WTC11 (cell line): ENCODE data around the gene KLK3. TPM values are rescaled to one million over a fixed set of nuclear protein-coding genes. Genes with fewer than 3 reads are reported as not detected.

ENCODE experiments used
- ATAC-seq: fragments of 200-7000 bp; cut with Tn5 transposase; 2 replicates; pipeline ENCODE4 v1.10.0; 2021; ENCODE audit warnings: mild to moderate bottlenecking, moderate library complexity
- CTCF ChIA-PET: fragments of 300-600 bp; sonication (Branson Sonifier 250); formaldehyde crosslinking; loops from one replicate; lab custom pipeline; 2021; ENCODE audit warnings: antibody characterized with exemption; lab: Charles Lee
- POLR2A ChIA-PET: fragments of 350-600 bp; sonication (Branson Sonifier 250); formaldehyde crosslinking; loops from one replicate; lab custom pipeline; 2021; ENCODE audit warnings: antibody characterized with exemption; lab: Charles Lee
- DNase-seq: peaks from one replicate; pipeline ENCODE4 v3.0.0; 2021; ENCODE audit warnings: low spot score
- H3K27ac Mint-ChIP-seq: 2 replicates; pipeline ENCODE4 v1.8.0; 2021; ENCODE audit warnings: mixed read lengths
- H3K27me3 Mint-ChIP-seq: 2 replicates; pipeline ENCODE4 v1.8.0; 2021; ENCODE audit warnings: low read depth, mild to moderate bottlenecking, moderate library complexity, mixed read lengths
- H3K36me3 Mint-ChIP-seq: 2 replicates; pipeline ENCODE4 v1.8.0; 2021; ENCODE audit warnings: mixed read lengths
- H3K4me1 Mint-ChIP-seq: 2 replicates; pipeline ENCODE4 v1.8.0; 2022; ENCODE audit warnings: mixed read lengths
- H3K4me3 Mint-ChIP-seq: 2 replicates; pipeline ENCODE4 v1.8.0; 2021; ENCODE audit warnings: mild to moderate bottlenecking, moderate library complexity, mixed read lengths
- H3K9me3 Mint-ChIP-seq: 2 replicates; pipeline ENCODE4 v1.8.0; 2021; ENCODE audit warnings: mixed read lengths
- AFF4 ChIP-seq: sonication (generic); formaldehyde crosslinking; IDR thresholded peaks from 2 replicates; pipeline ENCODE4 v1.8.1; 2023; ENCODE audit warnings: mild to moderate bottlenecking, missing genetic modification reagents, borderline replicate concordance
- ATF1 ChIP-seq: sonication (generic); formaldehyde crosslinking; IDR thresholded peaks from 2 replicates; pipeline ENCODE4 v1.8.1; 2023; ENCODE audit warnings: mild to moderate bottlenecking, moderate library complexity, missing genetic modification reagents
- E2F4 ChIP-seq: sonication (generic); formaldehyde crosslinking; IDR thresholded peaks from 2 replicates; pipeline ENCODE4 v1.8.1; 2022; ENCODE audit warnings: low read depth, mild to moderate bottlenecking, moderate library complexity, missing genetic modification reagents, borderline replicate concordance
- ELF4 ChIP-seq: sonication (generic); formaldehyde crosslinking; IDR thresholded peaks from 2 replicates; pipeline ENCODE4 v1.8.1; 2022; ENCODE audit warnings: low read depth, mild to moderate bottlenecking, moderate library complexity, missing genetic modification reagents
- FOXJ3 ChIP-seq: sonication (generic); formaldehyde crosslinking; IDR thresholded peaks from 2 replicates; pipeline ENCODE4 v1.9.0; 2021; ENCODE audit warnings: missing genetic modification reagents, mild to moderate bottlenecking, borderline replicate concordance
- HMGA2 ChIP-seq: fragments of 250-450 bp; sonication (Bioruptor Pico); IDR thresholded peaks from 2 replicates; pipeline ENCODE4 v1.4.0; 2021; ENCODE audit warnings: mild to moderate bottlenecking, moderate library complexity
- IRF2 ChIP-seq: sonication (generic); formaldehyde crosslinking; IDR thresholded peaks from 2 replicates; pipeline ENCODE4 v1.8.0; 2022; ENCODE audit warnings: low read depth, missing genetic modification reagents, borderline replicate concordance
- SMAD3 ChIP-seq: sonication (generic); formaldehyde crosslinking; IDR thresholded peaks from 2 replicates; pipeline ENCODE4 v1.8.0; 2022; ENCODE audit warnings: missing genetic modification reagents, mild to moderate bottlenecking, borderline replicate concordance
- SMAD4 ChIP-seq: sonication (generic); formaldehyde crosslinking; IDR thresholded peaks from 2 replicates; pipeline ENCODE4 v1.8.0; 2022; ENCODE audit warnings: mild to moderate bottlenecking, missing genetic modification reagents
- SP1 ChIP-seq: sonication (generic); formaldehyde crosslinking; conservative IDR thresholded peaks from 2 replicates; pipeline ENCODE4 v1.8.1; 2022; ENCODE audit warnings: missing genetic modification reagents
- TCF7 ChIP-seq: sonication (generic); formaldehyde crosslinking; IDR thresholded peaks from 2 replicates; pipeline ENCODE4 v1.8.0; 2022; ENCODE audit warnings: mild to moderate bottlenecking, low read depth, missing genetic modification reagents, moderate library complexity
- ZNF219 ChIP-seq: sonication (generic); formaldehyde crosslinking; IDR thresholded peaks from 2 replicates; pipeline ENCODE4 v1.8.0; 2023; ENCODE audit warnings: missing genetic modification reagents, mild to moderate bottlenecking, borderline replicate concordance
- ZNF263 ChIP-seq: sonication (generic); formaldehyde crosslinking; IDR thresholded peaks from 2 replicates; pipeline ENCODE4 v1.8.1; 2022; ENCODE audit warnings: low read depth, mild to moderate bottlenecking, moderate library complexity, missing genetic modification reagents
- ZNF512 ChIP-seq: sonication (generic); formaldehyde crosslinking; IDR thresholded peaks from 2 replicates; pipeline ENCODE4 v1.8.1; 2022; ENCODE audit warnings: missing genetic modification reagents, borderline replicate concordance
- ZSCAN18 ChIP-seq: fragments of 250-450 bp; sonication (Bioruptor Pico); IDR thresholded peaks from 2 replicates; pipeline ENCODE4 v2.1.2; 2022; ENCODE audit warnings: mild to moderate bottlenecking, moderate library complexity
- total RNA-seq: library from RNA; stranded (reverse); gene quantifications from 3 replicates; pipeline ENCODE4 v1.2.3, GENCODE V29; 2021
- TF ChIP-seq, protein P1 (sequence below): sonication (generic); formaldehyde crosslinking; IDR thresholded peaks from 2 replicates; pipeline ENCODE4 v1.8.1; 2023; ENCODE audit warnings: mild to moderate bottlenecking, missing genetic modification reagents, moderate library complexity
- TF ChIP-seq, protein P2 (sequence below): sonication (generic); formaldehyde crosslinking; IDR thresholded peaks from 2 replicates; pipeline ENCODE4 v1.8.1; 2023; ENCODE audit warnings: mild to moderate bottlenecking, missing genetic modification reagents
- TF ChIP-seq, protein P3 (sequence below): fragments of 250-450 bp; sonication (Bioruptor Pico); IDR thresholded peaks from 2 replicates; pipeline ENCODE4 v1.9.0; 2021; ENCODE audit warnings: moderate library complexity, mild to moderate bottlenecking, inconsistent platforms, borderline replicate concordance
- TF ChIP-seq, protein P4 (sequence below): fragments of 250-450 bp; sonication (Bioruptor Pico); IDR thresholded peaks from 2 replicates; pipeline ENCODE4 v1.9.0; 2021; ENCODE audit warnings: mild to moderate bottlenecking

KLK3 gene
- total RNA-seq, 1 experiment from 2014 or later: 0.13 TPM

DNA sequence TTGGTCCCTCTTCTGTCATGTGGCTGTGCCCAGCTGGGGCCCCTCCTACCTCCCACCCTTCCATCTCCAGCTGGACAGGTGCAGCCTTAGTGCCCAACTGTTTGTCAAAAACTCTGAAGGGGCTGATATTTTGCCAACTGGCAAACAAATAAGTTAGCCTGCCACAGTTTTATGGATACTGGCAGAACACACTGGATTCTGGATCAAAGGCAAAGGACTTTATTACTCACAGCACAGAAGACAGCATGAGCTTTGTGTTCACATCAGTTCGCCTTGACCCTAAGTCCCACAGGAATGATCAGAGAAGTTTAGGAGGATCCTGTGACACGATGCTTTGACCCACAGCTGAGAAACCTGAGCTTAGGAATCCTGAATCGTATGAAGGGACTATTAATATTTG is 34.9 kb downstream of the KLK3 start:
- Mint-ChIP-seq H3K27ac (no peak overlapping the region), H3K36me3 (peaks cover 15% of the 10 kb centered on the region; the same call in 1 of the 2 replicates), H3K4me1 (no peaks in the 10 kb centered on the region), H3K4me3 (no peak overlapping the region), H3K27me3 (peaks cover 52% of the 10 kb centered on the region), H3K9me3 (peaks cover 39% of the 10 kb centered on the region)
- POLR2A ChIA-PET: no interaction called here
- ATAC-seq: no peak
- TF ChIP-seq, protein P1, sequence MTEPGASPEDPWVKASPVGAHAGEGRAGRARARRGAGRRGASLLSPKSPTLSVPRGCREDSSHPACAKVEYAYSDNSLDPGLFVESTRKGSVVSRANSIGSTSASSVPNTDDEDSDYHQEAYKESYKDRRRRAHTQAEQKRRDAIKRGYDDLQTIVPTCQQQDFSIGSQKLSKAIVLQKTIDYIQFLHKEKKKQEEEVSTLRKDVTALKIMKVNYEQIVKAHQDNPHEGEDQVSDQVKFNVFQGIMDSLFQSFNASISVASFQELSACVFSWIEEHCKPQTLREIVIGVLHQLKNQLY: no peak
- no peak for TF ChIP-seq AFF4
- TF ChIP-seq, protein P2, sequence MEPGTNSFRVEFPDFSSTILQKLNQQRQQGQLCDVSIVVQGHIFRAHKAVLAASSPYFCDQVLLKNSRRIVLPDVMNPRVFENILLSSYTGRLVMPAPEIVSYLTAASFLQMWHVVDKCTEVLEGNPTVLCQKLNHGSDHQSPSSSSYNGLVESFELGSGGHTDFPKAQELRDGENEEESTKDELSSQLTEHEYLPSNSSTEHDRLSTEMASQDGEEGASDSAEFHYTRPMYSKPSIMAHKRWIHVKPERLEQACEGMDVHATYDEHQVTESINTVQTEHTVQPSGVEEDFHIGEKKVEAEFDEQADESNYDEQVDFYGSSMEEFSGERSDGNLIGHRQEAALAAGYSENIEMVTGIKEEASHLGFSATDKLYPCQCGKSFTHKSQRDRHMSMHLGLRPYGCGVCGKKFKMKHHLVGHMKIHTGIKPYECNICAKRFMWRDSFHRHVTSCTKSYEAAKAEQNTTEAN (CRISPR knock-in tag): no peak
- no peak for TF ChIP-seq ZNF263
- no peak for TF ChIP-seq FOXJ3 (CRISPR knock-in tag)
- no peak for TF ChIP-seq SMAD3 (CRISPR knock-in tag)
- no peak for TF ChIP-seq ZNF219 (CRISPR knock-in tag)
- no peak for TF ChIP-seq SMAD4 (CRISPR knock-in tag)
- TF ChIP-seq ZNF512: no peak
- TF ChIP-seq ZSCAN18 (CRISPR knock-in tag): no peak
- TF ChIP-seq IRF2 (CRISPR knock-in tag): no peak
- TF ChIP-seq, protein P3, sequence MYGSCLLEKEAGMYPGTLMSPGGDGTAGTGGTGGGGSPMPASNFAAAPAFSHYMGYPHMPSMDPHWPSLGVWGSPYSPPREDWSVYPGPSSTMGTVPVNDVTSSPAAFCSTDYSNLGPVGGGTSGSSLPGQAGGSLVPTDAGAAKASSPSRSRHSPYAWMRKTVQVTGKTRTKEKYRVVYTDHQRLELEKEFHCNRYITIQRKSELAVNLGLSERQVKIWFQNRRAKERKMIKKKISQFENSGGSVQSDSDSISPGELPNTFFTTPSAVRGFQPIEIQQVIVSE (CRISPR knock-in tag): no peak
- no peak for TF ChIP-seq SP1 (CRISPR knock-in tag)
- TF ChIP-seq HMGA2 (CRISPR knock-in tag): no peak
- no peak for TF ChIP-seq ELF4 (CRISPR knock-in tag)
- no peak for TF ChIP-seq ATF1 (CRISPR knock-in tag)
- TF ChIP-seq E2F4: no peak
- TF ChIP-seq TCF7 (CRISPR knock-in tag): no peak
- TF ChIP-seq, protein P4, sequence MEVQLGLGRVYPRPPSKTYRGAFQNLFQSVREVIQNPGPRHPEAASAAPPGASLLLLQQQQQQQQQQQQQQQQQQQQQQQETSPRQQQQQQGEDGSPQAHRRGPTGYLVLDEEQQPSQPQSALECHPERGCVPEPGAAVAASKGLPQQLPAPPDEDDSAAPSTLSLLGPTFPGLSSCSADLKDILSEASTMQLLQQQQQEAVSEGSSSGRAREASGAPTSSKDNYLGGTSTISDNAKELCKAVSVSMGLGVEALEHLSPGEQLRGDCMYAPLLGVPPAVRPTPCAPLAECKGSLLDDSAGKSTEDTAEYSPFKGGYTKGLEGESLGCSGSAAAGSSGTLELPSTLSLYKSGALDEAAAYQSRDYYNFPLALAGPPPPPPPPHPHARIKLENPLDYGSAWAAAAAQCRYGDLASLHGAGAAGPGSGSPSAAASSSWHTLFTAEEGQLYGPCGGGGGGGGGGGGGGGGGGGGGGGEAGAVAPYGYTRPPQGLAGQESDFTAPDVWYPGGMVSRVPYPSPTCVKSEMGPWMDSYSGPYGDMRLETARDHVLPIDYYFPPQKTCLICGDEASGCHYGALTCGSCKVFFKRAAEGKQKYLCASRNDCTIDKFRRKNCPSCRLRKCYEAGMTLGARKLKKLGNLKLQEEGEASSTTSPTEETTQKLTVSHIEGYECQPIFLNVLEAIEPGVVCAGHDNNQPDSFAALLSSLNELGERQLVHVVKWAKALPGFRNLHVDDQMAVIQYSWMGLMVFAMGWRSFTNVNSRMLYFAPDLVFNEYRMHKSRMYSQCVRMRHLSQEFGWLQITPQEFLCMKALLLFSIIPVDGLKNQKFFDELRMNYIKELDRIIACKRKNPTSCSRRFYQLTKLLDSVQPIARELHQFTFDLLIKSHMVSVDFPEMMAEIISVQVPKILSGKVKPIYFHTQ (CRISPR knock-in tag): no peak
- CTCF ChIA-PET: interaction anchor here (0.8 kb wide), 1 partner anchor 205 kb away, joined by 7 read pairs; no protein-coding TSS in a partner anchor
- no peak for DNase-seq
